SK-N-SH treated with all-trans-retinoic acid at 6 μM for 48 hours (cell line): ENCODE measurements around the gene MRPL42.

Source experiments
- ARNTL ChIP-seq: fragments of 450-650 bp; formaldehyde crosslinking; IDR thresholded peaks from 2 replicates; pipeline ENCODE4 v1.5.0; 2020; ENCODE audit warnings: low read depth, mild to moderate bottlenecking, moderate library complexity, borderline replicate concordance
- CREB5 ChIP-seq: fragments of 250-450 bp; sonication (Bioruptor Pico); IDR thresholded peaks from 2 replicates; pipeline ENCODE4 v1.5.1; 2020; ENCODE audit warnings: low read depth, mild to moderate bottlenecking, moderate library complexity
- CSDC2 ChIP-seq: fragments of 250-450 bp; sonication (Bioruptor Pico); IDR thresholded peaks from 2 replicates; pipeline ENCODE4 v1.5.0; 2020; ENCODE audit warnings: mild to moderate bottlenecking, moderate library complexity
- ISL1 ChIP-seq: fragments of 250-450 bp; sonication (Bioruptor Pico); IDR thresholded peaks from 2 replicates; pipeline ENCODE4 v2.1.2; 2022; ENCODE audit warnings: mild to moderate bottlenecking, moderate library complexity
- OSR1 ChIP-seq: fragments of 250-450 bp; sonication (Bioruptor Pico); IDR thresholded peaks from 2 replicates; pipeline ENCODE4 v1.8.0; 2022; ENCODE audit warnings: moderate library complexity, mild to moderate bottlenecking, inconsistent platforms
- PPARA ChIP-seq: fragments of 250-450 bp; sonication (Bioruptor Pico); IDR thresholded peaks from 2 replicates; pipeline ENCODE4 v1.5.0; 2020; ENCODE audit warnings: mild to moderate bottlenecking, borderline replicate concordance
- RARB ChIP-seq: fragments of 250-450 bp; sonication (Bioruptor Pico); IDR thresholded peaks from 2 replicates; pipeline ENCODE4 v1.8.0; 2021; ENCODE audit warnings: mild to moderate bottlenecking, moderate library complexity
- SNAI2 ChIP-seq: fragments of 250-450 bp; sonication (Bioruptor Pico); IDR thresholded peaks from 2 replicates; pipeline ENCODE4 v1.5.0; 2020; ENCODE audit warnings: mild to moderate bottlenecking, moderate library complexity
- TOX ChIP-seq: fragments of 250-450 bp; sonication (Bioruptor Pico); IDR thresholded peaks from 2 replicates; pipeline ENCODE4 v1.8.0; 2021; ENCODE audit warnings: mild to moderate bottlenecking, moderate library complexity, borderline replicate concordance
- ZC3H10 ChIP-seq: fragments of 250-450 bp; sonication (Bioruptor Pico); IDR thresholded peaks from 2 replicates; pipeline ENCODE4 v1.5.1; 2021; ENCODE audit warnings: mild to moderate bottlenecking, moderate library complexity
- ZFP3 ChIP-seq: fragments of 250-450 bp; sonication (Bioruptor Pico); IDR thresholded peaks from 2 replicates; pipeline ENCODE4 v1.5.0; 2020; ENCODE audit warnings: mild to moderate bottlenecking, moderate library complexity
- ZNF8 ChIP-seq: fragments of 450-650 bp; formaldehyde crosslinking; IDR thresholded peaks from 2 replicates; pipeline ENCODE4 v1.5.0; 2020; ENCODE audit warnings: mild to moderate bottlenecking, moderate library complexity
- TF ChIP-seq, protein P1 (sequence below): fragments of 250-450 bp; sonication (Bioruptor Pico); IDR thresholded peaks from 2 replicates; pipeline ENCODE4 v1.8.0; 2020; ENCODE audit warnings: mild to moderate bottlenecking, moderate library complexity, borderline replicate concordance
- TF ChIP-seq, protein P2 (sequence below): fragments of 250-450 bp; sonication (Bioruptor Pico); IDR thresholded peaks from 2 replicates; pipeline ENCODE4 v1.5.1; 2021; ENCODE audit warnings: mild to moderate bottlenecking, moderate library complexity

- TF ChIP-seq, protein P1, sequence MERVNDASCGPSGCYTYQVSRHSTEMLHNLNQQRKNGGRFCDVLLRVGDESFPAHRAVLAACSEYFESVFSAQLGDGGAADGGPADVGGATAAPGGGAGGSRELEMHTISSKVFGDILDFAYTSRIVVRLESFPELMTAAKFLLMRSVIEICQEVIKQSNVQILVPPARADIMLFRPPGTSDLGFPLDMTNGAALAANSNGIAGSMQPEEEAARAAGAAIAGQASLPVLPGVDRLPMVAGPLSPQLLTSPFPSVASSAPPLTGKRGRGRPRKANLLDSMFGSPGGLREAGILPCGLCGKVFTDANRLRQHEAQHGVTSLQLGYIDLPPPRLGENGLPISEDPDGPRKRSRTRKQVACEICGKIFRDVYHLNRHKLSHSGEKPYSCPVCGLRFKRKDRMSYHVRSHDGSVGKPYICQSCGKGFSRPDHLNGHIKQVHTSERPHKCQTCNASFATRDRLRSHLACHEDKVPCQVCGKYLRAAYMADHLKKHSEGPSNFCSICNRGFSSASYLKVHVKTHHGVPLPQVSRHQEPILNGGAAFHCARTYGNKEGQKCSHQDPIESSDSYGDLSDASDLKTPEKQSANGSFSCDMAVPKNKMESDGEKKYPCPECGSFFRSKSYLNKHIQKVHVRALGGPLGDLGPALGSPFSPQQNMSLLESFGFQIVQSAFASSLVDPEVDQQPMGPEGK (CRISPR knock-in tag), result no peak
- TF ChIP-seq PPARA (CRISPR knock-in tag) (no peak), ISL1 (CRISPR knock-in tag) (no peak), OSR1 (CRISPR knock-in tag) (no peak), RARB (no peak), CSDC2 (CRISPR knock-in tag) (no peak), ZNF8 (CRISPR knock-in tag) (no peak), ZFP3 (no peak), CREB5 (CRISPR knock-in tag) (no peak), SNAI2 (CRISPR knock-in tag) (no peak), ARNTL (CRISPR knock-in tag) (no peak), ZC3H10 (CRISPR knock-in tag) (no peak), TOX (no peak)
- TF ChIP-seq, protein P2, sequence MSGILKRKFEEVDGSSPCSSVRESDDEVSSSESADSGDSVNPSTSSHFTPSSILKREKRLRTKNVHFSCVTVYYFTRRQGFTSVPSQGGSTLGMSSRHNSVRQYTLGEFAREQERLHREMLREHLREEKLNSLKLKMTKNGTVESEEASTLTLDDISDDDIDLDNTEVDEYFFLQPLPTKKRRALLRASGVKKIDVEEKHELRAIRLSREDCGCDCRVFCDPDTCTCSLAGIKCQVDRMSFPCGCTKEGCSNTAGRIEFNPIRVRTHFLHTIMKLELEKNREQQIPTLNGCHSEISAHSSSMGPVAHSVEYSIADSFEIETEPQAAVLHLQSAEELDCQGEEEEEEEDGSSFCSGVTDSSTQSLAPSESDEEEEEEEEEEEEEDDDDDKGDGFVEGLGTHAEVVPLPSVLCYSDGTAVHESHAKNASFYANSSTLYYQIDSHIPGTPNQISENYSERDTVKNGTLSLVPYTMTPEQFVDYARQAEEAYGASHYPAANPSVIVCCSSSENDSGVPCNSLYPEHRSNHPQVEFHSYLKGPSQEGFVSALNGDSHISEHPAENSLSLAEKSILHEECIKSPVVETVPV (CRISPR knock-in tag), result no peak
Measured at GRCh38 chr12:93447555-93448290, 19.6 kb upstream of the MRPL42 start.
